Uterus (tissue), 4 donors: Measurements from ENCODE around the gene SLC44A3. TPM values are rescaled to one million over a fixed set of nuclear protein-coding genes. Genes with fewer than 3 reads are reported as not detected.
A peak's percentile ranks its signal among the peaks of the same experiment; 100 is the strongest.

Experiments
- DNase-seq, 2 donors: peaks; one replicate each; pipeline ENCODE4 v3.0.0-alpha.2; 2019 to 2020
- H3K27ac ChIP-seq, 2 donors: fragments of 200-600 bp; sonication (generic); 1 replicate in 1 of 2; 2 replicates in 1 of 2; pipeline ENCODE4 v1.5.1; 2016 to 2018
- H3K27me3 ChIP-seq, 2 donors: fragments of 200-600 bp; sonication (generic); one replicate each; pipeline ENCODE4 v1.5.1; 2018 to 2019; ENCODE audit warnings: control low read depth in 1 of 2
- H3K36me3 ChIP-seq, 2 donors: fragments of 200-600 bp; sonication (generic); one replicate each; pipeline ENCODE4 v1.5.1; 2019; ENCODE audit warnings: control low read depth in 1 of 2
- H3K4me1 ChIP-seq, 2 donors: fragments of 200-600 bp; sonication (generic); one replicate each; pipeline ENCODE4 v1.5.1; 2018 to 2019; ENCODE audit warnings: control low read depth in 1 of 2
- H3K4me3 ChIP-seq, 2 donors: fragments of 200-600 bp; sonication (generic); 1 replicate in 1 of 2; 2 replicates in 1 of 2; pipeline ENCODE4 v1.5.1; 2018 to 2019; ENCODE audit warnings: mild to moderate bottlenecking in 1 of 2
- H3K9me3 ChIP-seq, 2 donors: fragments of 200-600 bp; sonication (generic); one replicate each; pipeline ENCODE4 v1.5.1; 2019; ENCODE audit warnings: control low read depth in 1 of 2
- CTCF ChIP-seq, 4 experiments: fragments of 200-600 bp in 2 of 4; fragments of 450-650 bp in 2 of 4; sonication (generic) in 2 of 4; IDR thresholded peaks; one replicate each; pipeline ENCODE4 v1.5.1; 2016 to 2019; ENCODE audit warnings: antibody characterized with exemption in 4 of 4, mild to moderate bottlenecking in 2 of 4, moderate library complexity in 1 of 4
- POLR2A ChIP-seq, 2 donors: fragments of 450-650 bp; IDR thresholded peaks; one replicate each; pipeline ENCODE4 v1.6.1; 2016; ENCODE audit warnings: antibody characterized with exemption in 2 of 2, mild to moderate bottlenecking in 1 of 2, moderate library complexity in 1 of 2
- intact Hi-C: fragments of 100-400 bp; cut with DNase I; formaldehyde crosslinking; loops from one replicate; pipeline ENCODE4 v1.15.1; 2023; ENCODE audit warnings: low total_unique reads
- total RNA-seq, 4 donors: library from RNA; depleted of rRNA in 3 of 4; stranded (reverse); fragments of >200 nt in 3 of 4; gene quantifications; one replicate each; pipeline versions ENCODE4 v1.1.0 to v1.2.4, GENCODE V29; 2014 to 2023
- donor health status: DM: yes; HTN: yes; CAD: no.

The SLC44A3 gene
- total RNA-seq, 4 donors from 2014 or later, result 1.3 to 10.3 (median 4.8) TPM

- Histone ChIP-seq H3K27me3 (no peaks in the 10 kb centered on the region), H3K9me3 (no peaks in the 10 kb centered on the region), H3K4me1 (no peaks in the 10 kb centered on the region), H3K27ac (no peak overlapping the region), H3K36me3 (no peaks in the 10 kb centered on the region), H3K4me3 (no peak overlapping the region)
- intact Hi-C loops, result no loop called here
- no peak for TF ChIP-seq POLR2A (IDR thresholded peaks at IDR 0.05)
- no peak for TF ChIP-seq CTCF (IDR thresholded peaks at IDR 0.05)
- DNase-seq, result no peak
Observed at GRCh38 chr1:94888201-94888600, 68.0 kb downstream of the SLC44A3 start.

GRCh38 chr1:94892604-94893254, 72.6 kb downstream of the SLC44A3 start:
- Histone ChIP-seq H3K27me3 (no peaks in the 10 kb centered on the region), H3K4me3 (no peak overlapping the region), H3K27ac (no peak overlapping the region), H3K9me3 (no peaks in the 10 kb centered on the region), H3K36me3 (no peaks in the 10 kb centered on the region), H3K4me1 (no peaks in the 10 kb centered on the region)
- no peak for TF ChIP-seq POLR2A (IDR thresholded peaks at IDR 0.05)
- no peak for TF ChIP-seq CTCF (IDR thresholded peaks at IDR 0.05)
- intact Hi-C loops, result no loop called here
- DNase-seq, result no peak

GRCh38 chr1:94894630-94895029, 74.5 kb downstream of the SLC44A3 start:
- Histone ChIP-seq H3K4me1 (no peaks in the 10 kb centered on the region), H3K27me3 (no peaks in the 10 kb centered on the region), H3K9me3 (no peaks in the 10 kb centered on the region), H3K4me3 (no peak overlapping the region), H3K36me3 (no peaks in the 10 kb centered on the region), H3K27ac (no peak overlapping the region)
- intact Hi-C loops, result no loop called here
- no peak for TF ChIP-seq POLR2A (IDR thresholded peaks at IDR 0.05)
- TF ChIP-seq CTCF (IDR thresholded peaks at IDR 0.05), result no peak
- DNase-seq, result no peak

GRCh38 chr1:94895518-94895917, 75.4 kb downstream of the SLC44A3 start:
- Histone ChIP-seq H3K36me3 (no peaks in the 10 kb centered on the region), H3K4me1 (no peaks in the 10 kb centered on the region), H3K27ac (no peak overlapping the region), H3K9me3 (no peaks in the 10 kb centered on the region), H3K27me3 (no peaks in the 10 kb centered on the region), H3K4me3 (no peak overlapping the region)
- TF ChIP-seq POLR2A (IDR thresholded peaks at IDR 0.05), result no peak
- TF ChIP-seq CTCF (IDR thresholded peaks at IDR 0.05), result no peak
- DNase-seq, result no peak
- intact Hi-C loops, result no loop called here

GRCh38 chr1:94898491-94899385, 78.6 kb downstream of the SLC44A3 start:
- no peaks in the 10 kb centered on the region for H3K4me1 ChIP-seq
- peak overlapping the region in 1 of 2 donors; percentile 24 for H3K27ac ChIP-seq
- H3K9me3 ChIP-seq, result no peaks in the 10 kb centered on the region
- H3K36me3 ChIP-seq, result no peaks in the 10 kb centered on the region
- intact Hi-C loops, result no loop called here
- DNase-seq, result no peak
- no peaks in the 10 kb centered on the region for H3K27me3 ChIP-seq
- no peak for TF ChIP-seq CTCF (IDR thresholded peaks at IDR 0.05)
- no peak for TF ChIP-seq POLR2A (IDR thresholded peaks at IDR 0.05)
- H3K4me3 ChIP-seq, result no peak overlapping the region
